ENCODE measurements around the gene DSG3.

The DSG3 gene

DNA sequence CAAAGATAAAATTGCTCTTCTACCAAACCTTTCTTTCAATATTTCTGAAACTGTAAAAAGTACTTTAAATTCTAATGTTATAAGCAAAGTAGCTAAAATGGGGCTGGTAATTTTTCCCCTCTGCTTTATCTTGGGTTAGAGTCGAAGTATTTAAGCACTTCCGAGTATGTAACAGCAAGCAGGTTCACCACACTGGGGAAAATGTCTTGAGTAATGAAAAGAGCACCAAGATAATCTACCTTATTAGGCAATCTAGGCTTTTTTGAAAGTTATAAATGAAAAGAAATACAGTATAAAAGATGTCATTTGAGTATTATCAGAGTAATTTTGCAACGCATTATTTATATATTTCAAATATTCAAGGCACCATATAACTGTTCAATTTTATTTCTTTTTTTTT lies 687 bp upstream of the DSG3 start:
- no peak overlapping the region for H3K27ac Mint-ChIP-seq
- H3K36me3 Mint-ChIP-seq = no peaks in the 10 kb centered on the region
- H3K27me3 Mint-ChIP-seq = no peaks in the 10 kb centered on the region
- no peaks in the 10 kb centered on the region for H3K4me1 Mint-ChIP-seq
- ATAC-seq (replicated peaks) (no peak), DNase-seq (no peak)
- H3K9me3 Mint-ChIP-seq = no peaks in the 10 kb centered on the region
- H3K4me3 Mint-ChIP-seq = no peak overlapping the region

DNA sequence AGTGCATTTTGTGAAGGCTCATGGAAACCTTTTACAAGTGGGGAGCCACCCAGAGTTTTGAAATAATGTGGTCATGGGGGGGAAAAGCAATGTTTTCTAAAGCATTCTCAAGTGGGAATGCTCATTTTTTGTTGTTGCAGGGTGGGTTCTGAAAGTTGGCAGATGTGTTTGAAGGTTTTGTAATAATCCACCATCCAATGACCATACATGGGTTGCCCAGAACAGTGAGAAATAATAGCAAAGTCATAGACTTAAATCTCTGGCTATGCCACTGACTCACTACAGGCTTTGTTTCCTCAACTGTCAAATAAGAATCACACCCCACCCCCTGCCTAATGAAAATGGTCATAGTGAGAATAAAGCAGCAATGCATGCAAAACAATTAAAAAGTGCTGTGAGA lies 2.9 kb downstream of the DSG3 start:
- ATAC-seq (replicated peaks) = no peak
- H3K4me3 Mint-ChIP-seq = no peak overlapping the region
- H3K27me3 Mint-ChIP-seq = no peaks in the 10 kb centered on the region

DNA sequence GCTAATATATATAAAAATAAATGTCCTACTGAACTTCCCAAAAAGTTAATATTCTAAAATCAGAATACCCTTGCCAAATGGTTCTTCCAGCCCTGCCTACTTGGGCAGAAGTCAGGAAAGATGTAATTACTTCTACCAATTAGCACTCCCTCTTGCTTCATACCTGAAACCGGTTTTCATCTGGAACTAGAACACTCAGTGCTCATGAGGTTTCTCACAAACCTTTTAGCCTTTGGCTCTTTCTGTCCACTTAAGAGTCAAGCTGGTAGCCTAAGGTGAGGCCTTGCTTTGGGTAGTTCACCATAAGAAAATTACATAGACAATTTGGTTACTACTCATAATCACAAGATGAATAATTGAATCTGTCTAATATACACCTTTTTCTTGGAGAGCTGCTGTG lies 4.1 kb downstream of the DSG3 start:
- Mint-ChIP-seq H3K4me3 (no peak overlapping the region), H3K27ac (no peak overlapping the region), H3K4me1 (no peaks in the 10 kb centered on the region), H3K36me3 (no peaks in the 10 kb centered on the region), H3K27me3 (no peaks in the 10 kb centered on the region), H3K9me3 (no peaks in the 10 kb centered on the region)
- ATAC-seq (replicated peaks) (no peak), DNase-seq (no peak)

More for the DNA sequence above, 2.9 kb downstream of the DSG3 start:
- DNase-seq = no peak
- no peaks in the 10 kb centered on the region for H3K9me3 Mint-ChIP-seq
- H3K36me3 Mint-ChIP-seq = no peaks in the 10 kb centered on the region
- no peak overlapping the region for H3K27ac Mint-ChIP-seq
- H3K4me1 Mint-ChIP-seq = no peaks in the 10 kb centered on the region

DNA sequence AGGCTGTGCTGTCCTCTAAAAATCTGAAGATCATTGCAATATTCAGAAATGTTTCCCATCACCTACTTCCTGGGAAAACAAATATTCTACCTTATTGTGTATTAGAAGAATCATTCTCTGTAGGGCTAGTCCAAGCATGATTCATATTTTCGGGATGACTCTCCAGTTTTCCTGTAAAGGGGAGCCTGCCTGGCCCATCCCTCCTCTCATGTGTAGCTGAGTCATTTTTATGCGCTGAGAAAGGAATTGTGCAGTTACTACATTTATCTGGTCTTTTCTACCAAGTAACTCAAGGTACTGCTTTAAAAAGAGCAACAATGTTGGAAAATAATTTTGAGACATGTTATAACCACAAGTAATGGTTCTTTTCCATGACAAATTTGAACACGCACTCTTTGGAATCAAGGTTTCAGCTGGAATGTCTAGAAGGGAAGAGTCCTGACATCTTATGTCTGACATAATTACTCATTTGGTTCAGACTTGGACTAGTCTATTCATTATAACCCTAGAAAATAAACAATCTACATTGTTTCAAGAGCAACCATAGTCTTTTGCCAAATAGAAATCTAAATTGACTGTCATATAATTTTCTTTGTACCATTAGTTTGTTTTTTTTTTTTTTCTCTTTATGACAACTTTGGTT lies 6.6 kb downstream of the DSG3 start:
- no peaks in the 10 kb centered on the region for H3K4me1 Mint-ChIP-seq
- no peak overlapping the region for H3K27ac Mint-ChIP-seq
- no peak overlapping the region for H3K4me3 Mint-ChIP-seq
- H3K27me3 Mint-ChIP-seq = no peaks in the 10 kb centered on the region
- no peak for ATAC-seq (replicated peaks)
- no peak for DNase-seq
- H3K9me3 Mint-ChIP-seq = no peaks in the 10 kb centered on the region
- H3K36me3 Mint-ChIP-seq = no peaks in the 10 kb centered on the region

DNA sequence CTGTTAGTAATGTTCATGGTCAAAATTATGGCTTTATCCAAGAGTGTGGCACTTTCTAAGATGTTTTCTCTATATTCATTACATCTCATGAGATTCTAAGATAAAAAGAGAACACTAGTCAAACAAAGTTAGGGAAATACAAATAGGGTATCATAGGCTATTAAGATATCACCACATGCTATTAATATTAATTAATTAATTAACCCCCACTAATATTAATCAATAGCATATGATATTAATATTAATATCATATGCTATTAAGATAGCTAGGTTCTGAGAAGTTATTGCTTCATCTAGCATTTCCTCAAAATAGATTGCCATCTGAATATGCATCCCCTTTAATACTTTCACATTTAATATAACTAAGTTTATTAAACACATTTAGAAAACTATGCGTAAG lies 22.1 kb downstream of the DSG3 start:
- Mint-ChIP-seq H3K27me3 (no peaks in the 10 kb centered on the region), H3K4me1 (no peaks in the 10 kb centered on the region), H3K9me3 (no peaks in the 10 kb centered on the region), H3K4me3 (no peak overlapping the region), H3K27ac (no peak overlapping the region), H3K36me3 (no peaks in the 10 kb centered on the region)
- no peak for ATAC-seq (replicated peaks)
- no peak for DNase-seq

DNA sequence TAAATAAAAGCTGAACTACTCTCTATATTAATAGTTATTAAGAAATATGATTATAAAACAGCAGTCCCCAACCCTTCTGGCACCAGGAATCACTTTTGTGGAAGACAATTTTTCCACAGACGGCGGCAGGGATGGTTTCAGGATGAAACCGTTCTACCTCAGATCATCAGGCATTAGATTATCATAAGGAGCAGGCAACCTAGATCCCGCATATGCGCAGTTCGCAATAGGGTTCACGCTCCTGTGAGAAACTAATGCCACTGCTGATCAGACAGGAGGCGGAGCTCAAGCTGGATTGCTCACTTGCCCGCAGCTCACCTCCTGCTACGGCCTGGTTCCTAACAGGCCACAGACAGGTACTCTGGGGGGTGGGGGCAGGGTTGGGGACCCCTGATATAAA lies 31.1 kb downstream of the DSG3 start:
- no peaks in the 10 kb centered on the region for H3K4me1 Mint-ChIP-seq
- peaks cover 0 to 12% of the 10 kb centered on the region in 2 donors for H3K27me3 Mint-ChIP-seq
- H3K9me3 Mint-ChIP-seq = no peaks in the 10 kb centered on the region
- H3K27ac Mint-ChIP-seq = no peak overlapping the region
- ATAC-seq (replicated peaks) = no peak
- H3K36me3 Mint-ChIP-seq = no peaks in the 10 kb centered on the region
- H3K4me3 Mint-ChIP-seq = no peak overlapping the region
- no peak for DNase-seq

DNA sequence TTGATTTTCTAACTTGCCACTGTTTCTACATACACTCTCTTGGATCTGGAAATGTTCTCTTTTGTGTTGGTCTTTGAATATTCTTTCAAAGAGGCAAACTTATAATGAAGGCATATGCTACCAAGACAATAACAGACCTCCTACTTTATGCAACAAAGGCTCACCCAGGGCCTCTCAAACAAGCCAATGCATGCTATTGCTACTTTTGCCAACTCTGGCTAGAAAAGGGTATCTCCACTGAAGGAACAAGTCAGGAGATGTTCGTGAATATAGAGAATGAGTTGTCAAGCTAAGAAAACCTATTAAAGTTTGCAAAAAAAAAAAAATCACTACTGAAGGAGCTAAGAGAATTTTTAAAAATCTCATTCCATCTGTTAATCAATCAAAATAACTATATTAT lies 34.5 kb downstream of the DSG3 start:
- Mint-ChIP-seq H3K4me1 (no peaks in the 10 kb centered on the region), H3K27ac (no peak overlapping the region), H3K4me3 (no peak overlapping the region), H3K9me3 (no peaks in the 10 kb centered on the region), H3K36me3 (no peaks in the 10 kb centered on the region), H3K27me3 (peaks cover 15 to 20% of the 10 kb centered on the region in 2 donors)
- DNase-seq = no peak
- ATAC-seq (replicated peaks) = no peak

DNA sequence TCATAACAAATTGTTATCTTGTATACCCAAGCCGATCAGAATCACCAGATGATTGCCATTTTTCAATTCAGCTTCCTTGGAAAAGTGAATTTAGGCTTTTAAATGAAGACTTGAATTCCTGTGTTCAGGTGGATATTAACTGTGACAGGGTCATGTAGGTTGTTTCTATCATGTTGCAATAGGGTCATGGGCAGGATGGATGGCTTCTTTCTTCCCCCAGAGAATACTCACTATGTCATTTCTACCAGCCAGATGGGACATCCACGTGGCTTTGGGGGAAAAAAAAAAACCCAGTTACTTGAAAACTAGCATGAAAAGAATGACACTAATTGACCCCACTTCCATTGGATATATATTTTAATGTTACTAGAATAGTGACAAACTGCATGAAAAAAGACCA lies 35.9 kb downstream of the DSG3 start:
- H3K36me3 Mint-ChIP-seq = no peaks in the 10 kb centered on the region
- no peaks in the 10 kb centered on the region for H3K4me1 Mint-ChIP-seq
- no peak overlapping the region for H3K27ac Mint-ChIP-seq
- no peak for DNase-seq
- peaks cover 15 to 27% of the 10 kb centered on the region in 2 donors for H3K27me3 Mint-ChIP-seq
- H3K9me3 Mint-ChIP-seq = no peaks in the 10 kb centered on the region
- H3K4me3 Mint-ChIP-seq = no peak overlapping the region
- no peak for ATAC-seq (replicated peaks)

DNA sequence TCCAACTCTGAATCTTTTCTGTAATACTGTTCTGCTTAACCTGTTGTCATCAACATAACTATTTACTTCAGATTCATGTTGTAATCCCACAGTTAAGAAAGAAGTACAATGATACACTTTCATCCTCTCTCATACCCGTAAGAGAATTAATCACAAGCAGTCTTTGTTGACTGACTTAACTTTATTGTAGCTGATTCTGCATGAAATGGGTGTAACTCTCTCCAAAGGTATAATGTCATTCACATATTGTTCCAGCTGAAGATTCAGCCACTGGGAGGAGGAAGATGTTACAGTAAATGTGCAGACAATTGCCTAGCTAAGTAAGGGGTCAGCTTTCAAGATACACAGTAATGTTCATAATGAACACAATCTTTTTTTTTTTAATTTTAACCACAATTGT lies 36.9 kb downstream of the DSG3 start:
- no peaks in the 10 kb centered on the region for H3K9me3 Mint-ChIP-seq
- H3K27me3 Mint-ChIP-seq = peaks cover 15 to 25% of the 10 kb centered on the region in 2 donors
- no peaks in the 10 kb centered on the region for H3K4me1 Mint-ChIP-seq
- H3K4me3 Mint-ChIP-seq = no peak overlapping the region
- DNase-seq = no peak
- no peak for ATAC-seq (replicated peaks)
- H3K27ac Mint-ChIP-seq = no peak overlapping the region
- no peaks in the 10 kb centered on the region for H3K36me3 Mint-ChIP-seq

DNA sequence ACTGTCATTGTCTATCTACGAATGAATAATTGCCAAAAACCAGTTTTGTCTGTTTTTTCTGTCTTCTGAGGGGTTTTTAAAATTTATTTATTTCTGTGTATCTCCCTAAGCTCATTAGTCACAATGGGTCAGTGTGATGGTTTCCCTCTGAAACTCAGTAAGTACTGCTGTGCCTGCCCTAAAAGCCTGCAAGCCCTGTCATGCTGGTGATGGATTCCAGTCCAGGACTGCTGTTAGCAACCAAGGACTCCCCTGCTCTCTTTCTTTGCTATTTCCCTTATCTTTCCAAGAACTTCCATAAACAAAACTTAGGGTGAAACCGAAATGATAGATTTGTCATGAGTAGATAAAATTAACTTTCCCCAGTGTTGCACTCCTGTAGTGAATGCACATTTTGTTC lies 38.6 kb downstream of the DSG3 start:
- Mint-ChIP-seq H3K27me3 (peaks cover 15 to 27% of the 10 kb centered on the region in 2 donors), H3K4me3 (no peak overlapping the region), H3K27ac (no peak overlapping the region), H3K36me3 (no peaks in the 10 kb centered on the region), H3K9me3 (no peaks in the 10 kb centered on the region), H3K4me1 (no peaks in the 10 kb centered on the region)
- DNase-seq (no peak), ATAC-seq (replicated peaks) (no peak)

DNA sequence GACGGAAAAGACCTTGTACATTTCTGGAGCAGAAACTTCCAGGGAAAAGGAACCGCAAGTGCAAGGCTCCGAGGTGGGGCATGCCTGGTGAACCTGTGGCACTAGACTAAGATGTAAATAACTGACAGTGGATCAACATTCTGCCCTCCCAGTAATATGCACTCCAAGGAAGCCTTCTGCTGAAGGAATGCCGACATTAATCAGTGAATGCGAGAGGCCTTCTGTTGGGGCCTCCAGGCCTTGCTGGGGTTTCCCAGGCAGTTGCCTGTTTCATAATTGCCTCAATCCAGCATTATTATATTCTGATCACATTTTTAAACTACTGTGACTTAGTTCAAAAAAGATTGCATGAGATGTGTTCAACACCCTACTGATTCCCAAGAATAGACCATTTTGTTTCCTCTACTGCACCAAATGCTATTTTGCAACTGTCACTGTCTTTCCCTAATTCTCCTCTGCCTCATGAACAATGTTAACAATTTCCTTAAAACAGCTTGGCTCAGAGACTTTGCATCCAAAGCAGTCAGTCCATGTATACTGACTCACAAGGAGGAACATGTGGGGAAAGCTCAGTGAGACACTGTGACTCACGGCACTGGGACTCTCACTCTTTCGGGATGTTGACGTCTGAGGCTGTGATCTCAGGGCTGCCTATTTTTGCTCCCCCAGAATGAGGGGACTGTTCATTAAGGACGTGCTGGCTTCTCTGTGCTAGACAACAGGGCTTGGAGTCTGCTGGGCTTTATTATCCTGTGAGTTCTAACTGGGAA lies 39.9 kb downstream of the DSG3 start:
- DNase-seq (no peak), ATAC-seq (replicated peaks) (no peak)
- Mint-ChIP-seq H3K27ac (no peak overlapping the region), H3K36me3 (no peaks in the 10 kb centered on the region), H3K27me3 (peaks cover 19 to 27% of the 10 kb centered on the region in 2 donors), H3K4me3 (no peak overlapping the region), H3K9me3 (no peaks in the 10 kb centered on the region), H3K4me1 (no peaks in the 10 kb centered on the region)

DNA sequence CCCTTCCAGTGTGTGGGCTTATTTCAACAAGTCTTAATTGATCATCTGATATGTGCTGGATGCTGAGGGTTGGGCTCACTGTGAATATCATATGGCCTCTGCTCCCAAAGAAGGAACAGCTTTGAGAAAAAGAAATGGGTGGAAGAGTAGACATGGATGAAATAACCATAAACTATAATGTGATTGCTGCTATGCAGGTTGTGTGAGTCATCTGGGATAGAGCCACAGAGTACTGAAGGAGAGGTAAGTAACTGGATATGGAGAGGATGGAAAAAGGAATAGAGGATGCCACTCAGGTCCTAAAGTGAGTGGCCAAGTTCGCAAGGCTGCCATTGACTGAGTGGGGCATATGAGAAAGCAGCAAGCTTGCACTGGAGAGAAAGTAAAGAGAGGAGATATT lies 41.8 kb downstream of the DSG3 start:
- Mint-ChIP-seq H3K4me3 (no peak overlapping the region), H3K27me3 (peaks cover 27 to 33% of the 10 kb centered on the region in 2 donors), H3K36me3 (no peaks in the 10 kb centered on the region), H3K9me3 (no peaks in the 10 kb centered on the region), H3K27ac (no peak overlapping the region), H3K4me1 (no peaks in the 10 kb centered on the region)
- DNase-seq = no peak
- ATAC-seq (replicated peaks) = no peak

DNA sequence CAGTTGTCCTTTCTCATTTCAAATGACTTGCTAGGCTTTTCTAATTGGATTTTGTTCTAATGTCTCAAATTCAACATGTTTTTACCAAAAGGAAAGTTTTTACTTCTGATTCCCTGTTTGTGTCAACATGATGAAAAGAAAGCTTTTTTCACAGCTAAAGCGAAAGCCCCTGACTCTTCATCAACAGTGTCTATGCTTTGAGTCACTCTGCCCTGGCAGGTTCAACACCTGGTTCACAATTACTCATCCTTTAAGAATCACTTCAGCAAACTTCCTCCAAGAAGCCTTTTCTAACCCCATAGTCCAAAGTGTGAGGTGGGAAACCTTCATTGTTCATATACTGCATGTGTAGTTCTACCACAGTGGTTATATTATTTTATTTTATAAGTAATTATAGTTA lies 42.8 kb downstream of the DSG3 start:
- DNase-seq (no peak), ATAC-seq (replicated peaks) (peak in 1 of 2 donors; percentile 57)
- Mint-ChIP-seq H3K27ac (no peak overlapping the region), H3K27me3 (peaks cover 36 to 41% of the 10 kb centered on the region in 2 donors), H3K36me3 (no peaks in the 10 kb centered on the region), H3K4me3 (no peak overlapping the region), H3K9me3 (no peaks in the 10 kb centered on the region), H3K4me1 (no peaks in the 10 kb centered on the region)

DNA sequence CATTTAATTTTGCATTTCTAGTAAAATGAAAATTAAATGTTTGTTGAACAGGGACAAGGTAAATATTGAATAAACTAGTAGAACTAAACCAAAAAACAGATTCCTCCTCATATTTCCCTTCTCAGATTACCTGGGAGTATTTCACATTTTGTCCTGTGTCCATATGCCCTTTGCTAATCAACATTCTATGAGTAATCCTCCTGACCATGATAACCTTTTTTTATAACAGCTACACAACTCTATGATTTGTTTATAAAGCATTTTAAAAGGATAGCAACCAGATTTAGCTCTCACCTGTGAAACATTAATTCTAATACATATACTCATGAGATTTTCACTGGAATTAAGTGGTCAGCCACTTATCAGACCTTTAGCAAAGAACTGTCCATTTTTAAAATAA lies 43.3 kb downstream of the DSG3 start:
- no peak for DNase-seq
- H3K27me3 Mint-ChIP-seq = peaks cover 40 to 46% of the 10 kb centered on the region in 2 donors
- no peak overlapping the region for H3K27ac Mint-ChIP-seq
- ATAC-seq (replicated peaks) = no peak
- H3K9me3 Mint-ChIP-seq = no peaks in the 10 kb centered on the region
- H3K4me1 Mint-ChIP-seq = no peaks in the 10 kb centered on the region
- no peak overlapping the region for H3K4me3 Mint-ChIP-seq
- no peaks in the 10 kb centered on the region for H3K36me3 Mint-ChIP-seq

DNA sequence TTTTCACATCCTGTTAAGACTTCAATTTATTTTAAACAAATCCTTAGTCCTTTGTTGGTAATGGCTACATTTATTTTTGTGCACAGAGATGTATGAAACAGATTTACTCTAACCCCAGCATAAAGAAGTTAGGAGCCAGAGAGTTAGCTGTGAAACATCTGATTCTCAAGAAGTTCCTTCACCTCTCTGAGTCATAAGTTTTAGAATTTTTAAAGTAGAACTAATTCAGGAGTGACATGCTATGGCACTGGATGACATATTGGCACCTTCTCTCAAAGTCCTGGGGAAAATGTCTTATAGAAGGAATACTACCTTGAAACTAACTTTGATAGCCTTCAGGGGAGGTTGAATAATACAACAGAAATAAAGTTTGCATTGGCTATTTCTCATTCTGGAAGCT lies 44.0 kb downstream of the DSG3 start:
- H3K27me3 Mint-ChIP-seq = peaks cover 39 to 49% of the 10 kb centered on the region in 2 donors
- H3K9me3 Mint-ChIP-seq = no peaks in the 10 kb centered on the region
- H3K27ac Mint-ChIP-seq = no peak overlapping the region
- DNase-seq (no peak), ATAC-seq (replicated peaks) (no peak)
- no peak overlapping the region for H3K4me3 Mint-ChIP-seq
- no peaks in the 10 kb centered on the region for H3K4me1 Mint-ChIP-seq
- no peaks in the 10 kb centered on the region for H3K36me3 Mint-ChIP-seq

All from stimulated activated naive B cell treated with anti-CD40 and anti-IgM and Interleukin-4, amounts not matched to agents 10 μg/mL and 1 μg/mL and 100 μg/mL, for 72 hours (primary cell).